ENCODE measurements around the gene GPC2.

Gene GPC2

GRCh38 chr7:100167912-100168323 is 9.3 kb downstream of the GPC2 start:
- DNase-seq = no peak

- DNase-seq = no peak
Observed at GRCh38 chr7:100166970-100167911, 9.9 kb downstream of the GPC2 start.

GRCh38 chr7:100166317-100166940 is 10.8 kb downstream of the GPC2 start:
- no peak for DNase-seq

GRCh38 chr7:100163871-100164270 is 13.3 kb downstream of the GPC2 start:
- no peak for DNase-seq

- DNase-seq = no peak
Observed at GRCh38 chr7:100163006-100163531, 14.1 kb downstream of the GPC2 start.

GRCh38 chr7:100160067-100160466 is 17.1 kb downstream of the GPC2 start:
- no peak for DNase-seq

- DNase-seq = no peak
Observed at GRCh38 chr7:100159099-100159623, 18.0 kb downstream of the GPC2 start.

GRCh38 chr7:100158229-100159098 is 18.7 kb downstream of the GPC2 start, which contains the start of gene TRAPPC14:
TRAPPC14 (minus strand) TSS chr7:100158723; CDS start chr7:100158499, 224 bp downstream.
- DNase-seq = peak; percentile 92

GRCh38 chr7:100157334-100158228 is 19.6 kb downstream of the GPC2 start:
- peak; percentile 28 for DNase-seq

GRCh38 chr7:100157069-100157333 is 20.2 kb downstream of the GPC2 start:
- no peak for DNase-seq

- no peak for DNase-seq
Observed at GRCh38 chr7:100156331-100157068, 20.7 kb downstream of the GPC2 start.

GRCh38 chr7:100155553-100156317 is 21.4 kb downstream of the GPC2 start:
- no peak for DNase-seq

- no peak for DNase-seq
Observed at GRCh38 chr7:100154651-100155491, 22.3 kb downstream of the GPC2 start.

GRCh38 chr7:100153708-100154535 is 23.3 kb downstream of the GPC2 start:
- no peak for DNase-seq

- no peak for DNase-seq
Observed at GRCh38 chr7:100152937-100153666, 24.1 kb downstream of the GPC2 start.

- DNase-seq = no peak
Observed at GRCh38 chr7:100152404-100152803, 24.8 kb downstream of the GPC2 start.

- DNase-seq = peak; percentile 99
Observed at GRCh38 chr7:100148559-100149328, 28.4 kb downstream of the GPC2 start, which contains the start of gene LAMTOR4. LAMTOR4 (plus strand) TSS chr7:100148918; CDS start chr7:100148973, 55 bp downstream.
